Peyer's patch (tissue), 4 donors: ENCODE measurements around the gene LRG1. TPM values are rescaled to one million over a fixed set of nuclear protein-coding genes. Genes with fewer than 3 reads are reported as not detected.

Source experiments
- DNase-seq, 3 donors: peaks; one replicate each; pipeline ENCODE4 v3.0.0-alpha.2; 2017 to 2019
- H3K27ac ChIP-seq, 4 donors: fragments of 200-600 bp; sonication (generic); one replicate each; pipeline ENCODE4 v1.5.1; 2016 to 2019
- H3K27me3 ChIP-seq, 2 donors: fragments of 200-600 bp; sonication (generic); one replicate each; pipeline ENCODE4 v1.5.1; 2019
- H3K36me3 ChIP-seq, 3 donors: fragments of 200-600 bp; sonication (generic); one replicate each; pipeline ENCODE4 v1.5.1; 2016 to 2019
- H3K4me1 ChIP-seq, 4 donors: fragments of 200-600 bp; sonication (generic); one replicate each; pipeline ENCODE4 v1.5.1; 2016 to 2019
- H3K4me3 ChIP-seq, 4 donors: fragments of 200-600 bp; sonication (generic); 1 replicate in 3 of 4; 2 replicates in 1 of 4; pipeline ENCODE4 v1.5.1; 2016 to 2019; ENCODE audit warnings: mild to moderate bottlenecking in 1 of 4
- H3K9me3 ChIP-seq, 4 donors: fragments of 200-600 bp; sonication (generic); one replicate each; pipeline ENCODE4 v1.5.1; 2016 to 2019; ENCODE audit warnings: mild to moderate bottlenecking in 1 of 4
- POLR2A ChIP-seq, 2 donors: fragments of 450-650 bp; IDR thresholded peaks; one replicate each; pipeline ENCODE4 v1.5.1; 2017; ENCODE audit warnings: antibody characterized with exemption in 2 of 2, mild to moderate bottlenecking in 2 of 2, moderate library complexity in 2 of 2
- total RNA-seq, 4 donors: library from RNA; depleted of rRNA; stranded (reverse); fragments of >200 nt; gene quantifications; one replicate each; pipeline ENCODE4 v1.1.0, GENCODE V29; 2016
- TF ChIP-seq, protein P1 (sequence below), 6 experiments: fragments of 450-650 bp in 4 of 6; fragments of 200-600 bp in 2 of 6; sonication (generic) in 1 of 6; IDR thresholded peaks; one replicate each; pipeline ENCODE4 v1.5.1; 2017 to 2019; ENCODE audit warnings: antibody characterized with exemption in 6 of 6, mild to moderate bottlenecking in 3 of 6, moderate library complexity in 1 of 6

The LRG1 gene
- total RNA-seq, 4 donors from 2014 or later: 1.7 to 3.5 (median 3.0) TPM

- Histone ChIP-seq H3K27me3 (no peaks in the 10 kb centered on the region), H3K4me1 (no peaks in the 10 kb centered on the region), H3K36me3 (peaks cover 0 to 52% (median 0%) of the 10 kb centered on the region in 3 donors), H3K4me3 (no peak overlapping the region), H3K9me3 (no peaks in the 10 kb centered on the region), H3K27ac (no peak overlapping the region)
- no peak for TF ChIP-seq POLR2A (IDR thresholded peaks at IDR 0.05)
- TF ChIP-seq, protein P1, sequence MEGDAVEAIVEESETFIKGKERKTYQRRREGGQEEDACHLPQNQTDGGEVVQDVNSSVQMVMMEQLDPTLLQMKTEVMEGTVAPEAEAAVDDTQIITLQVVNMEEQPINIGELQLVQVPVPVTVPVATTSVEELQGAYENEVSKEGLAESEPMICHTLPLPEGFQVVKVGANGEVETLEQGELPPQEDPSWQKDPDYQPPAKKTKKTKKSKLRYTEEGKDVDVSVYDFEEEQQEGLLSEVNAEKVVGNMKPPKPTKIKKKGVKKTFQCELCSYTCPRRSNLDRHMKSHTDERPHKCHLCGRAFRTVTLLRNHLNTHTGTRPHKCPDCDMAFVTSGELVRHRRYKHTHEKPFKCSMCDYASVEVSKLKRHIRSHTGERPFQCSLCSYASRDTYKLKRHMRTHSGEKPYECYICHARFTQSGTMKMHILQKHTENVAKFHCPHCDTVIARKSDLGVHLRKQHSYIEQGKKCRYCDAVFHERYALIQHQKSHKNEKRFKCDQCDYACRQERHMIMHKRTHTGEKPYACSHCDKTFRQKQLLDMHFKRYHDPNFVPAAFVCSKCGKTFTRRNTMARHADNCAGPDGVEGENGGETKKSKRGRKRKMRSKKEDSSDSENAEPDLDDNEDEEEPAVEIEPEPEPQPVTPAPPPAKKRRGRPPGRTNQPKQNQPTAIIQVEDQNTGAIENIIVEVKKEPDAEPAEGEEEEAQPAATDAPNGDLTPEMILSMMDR (IDR thresholded peaks at IDR 0.05): no peak
- DNase-seq: no peak
Measured at GRCh38 chr19:4487572-4487971, 52.3 kb downstream of the LRG1 start.

Other genes starting within 250 kb of the LRG1 start
- 1 to 10 TPM; 2.2 to 6.1 (median 3.8) TPM for gene TMIGD2, start 237.6 kb downstream of the LRG1 start, total RNA-seq
- 1 to 10 TPM in 3 of 4 donors, not detected in 1; 1.0 to 8.4 (median 1.4) TPM for gene FSD1, start 235.4 kb downstream of the LRG1 start, total RNA-seq
- gene STAP2, start 201.2 kb downstream of the LRG1 start, total RNA-seq: 100 to 1,000 TPM in 3 of 4 donors, 10 to 100 TPM in 1; 90.8 to 227 (median 134) TPM
- gene MPND, start 196.5 kb downstream of the LRG1 start, total RNA-seq: 10 to 100 TPM in 3 of 4 donors, 1 to 10 TPM in 1; 8.3 to 26.1 (median 20.8) TPM
- 100 to 1,000 TPM in 1 of 4 donors, 10 to 100 TPM in 3; 69.3 to 102 (median 73.9) TPM for gene SH3GL1, start 139.5 kb downstream of the LRG1 start, total RNA-seq
- 10 to 100 TPM in 3 of 4 donors, 1 to 10 TPM in 1; 7.5 to 66.8 (median 14.4) TPM for gene CHAF1A, start 137.4 kb downstream of the LRG1 start, total RNA-seq
- gene UBXN6, start 82.2 kb downstream of the LRG1 start, total RNA-seq: 100 to 1,000 TPM in 3 of 4 donors, 10 to 100 TPM in 1; 94.9 to 178 (median 163) TPM
- 10 to 100 TPM; 20.5 to 73.4 (median 28.6) TPM for gene HDGFL2, start 67.7 kb downstream of the LRG1 start, total RNA-seq
- 1 to 10 TPM in 3 of 4 donors, under 1 TPM in 1; 0.83 to 5.1 (median 2.3) TPM for gene PLIN4, start 21.6 kb downstream of the LRG1 start, total RNA-seq
- gene PLIN5, start 4.8 kb downstream of the LRG1 start, total RNA-seq: 1 to 10 TPM in 2 of 4 donors, not detected in 2; 2.1 to 3.2 TPM
- 1 to 10 TPM; 1.2 to 9.9 (median 3.2) TPM for gene SEMA6B, start 19.6 kb upstream of the LRG1 start, total RNA-seq
- 10 to 100 TPM in 2 of 4 donors, 1 to 10 TPM in 2; 7.0 to 16.5 (median 11.0) TPM for gene TNFAIP8L1, start 99.5 kb upstream of the LRG1 start, total RNA-seq
- 10 to 100 TPM in 3 of 4 donors, 1 to 10 TPM in 1; 9.9 to 45.9 (median 40.3) TPM for gene MYDGF, start 130.3 kb upstream of the LRG1 start, total RNA-seq
- 100 to 1,000 TPM; 102 to 279 (median 168) TPM for gene DPP9, start 183.8 kb upstream of the LRG1 start, total RNA-seq